ENCODE data around the gene BCAS2. TPM values are rescaled to one million over a fixed set of nuclear protein-coding genes. Genes with fewer than 3 reads are reported as not detected.

Gene BCAS2
- total RNA-seq, result 55.6 TPM

DNA sequence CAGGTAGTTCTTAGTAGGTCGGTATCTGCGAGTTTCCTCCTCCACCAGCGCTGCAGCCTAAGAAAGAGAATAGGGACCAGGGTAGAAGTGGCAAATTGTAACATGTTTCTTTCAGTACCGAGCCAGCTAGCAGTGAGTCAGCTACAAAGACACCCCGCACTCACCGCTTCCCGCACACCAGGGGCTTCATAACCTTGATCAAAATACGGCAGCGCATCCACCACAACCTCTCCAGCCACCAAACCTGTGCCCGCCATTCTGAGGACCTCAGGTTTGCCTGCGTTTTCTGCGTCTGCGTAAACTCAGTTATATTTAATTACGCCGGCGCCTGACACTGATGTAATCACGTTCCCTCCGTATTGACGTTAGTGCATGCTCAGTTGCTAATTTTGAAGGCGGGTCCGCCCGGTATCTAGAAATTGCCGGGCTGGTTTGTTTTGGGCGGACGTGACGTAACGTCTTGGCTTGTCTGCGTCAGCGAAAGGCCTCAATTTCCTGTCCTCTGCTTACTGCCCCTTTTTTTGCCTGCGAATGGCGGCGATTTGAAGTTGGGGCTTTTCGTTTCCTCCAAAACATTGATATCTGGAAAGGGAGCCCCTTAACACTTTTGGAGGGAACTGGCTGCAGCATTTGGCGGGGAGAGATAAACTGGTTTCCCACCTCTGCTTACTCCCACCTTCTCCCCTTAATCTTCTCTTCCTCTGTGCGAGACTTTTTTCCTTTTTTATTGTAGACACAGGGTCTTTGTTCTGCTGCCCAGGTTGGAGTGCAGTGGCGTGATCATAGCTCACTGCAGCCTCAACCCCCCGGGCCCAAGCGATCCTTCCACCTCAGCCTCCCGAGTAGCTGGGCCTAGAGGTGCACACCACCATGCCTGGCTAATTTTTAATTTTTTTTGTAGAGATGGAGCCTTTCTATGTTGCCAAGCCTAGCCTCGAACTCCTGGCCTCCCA, at the start of gene BCAS2:
Gene BCAS2 (minus strand): TSS at position 281 of the 953 bp plus-strand sequence. CDS start 24 bp downstream, at position 257.

Other genes starting within 250 kb of the BCAS2 start
- gene TRIM33, start 70.4 kb downstream of the BCAS2 start, total RNA-seq, result 74.3 TPM
- gene DENND2C, start 88.4 kb upstream of the BCAS2 start, total RNA-seq, result 2.5 TPM
- gene AMPD1, start 113.9 kb upstream of the BCAS2 start, total RNA-seq, result not detected
- 81.0 TPM for gene NRAS, start 135.2 kb upstream of the BCAS2 start, total RNA-seq
- gene CSDE1, start 176.4 kb upstream of the BCAS2 start, total RNA-seq, result 522 TPM
- 124 TPM for gene SIKE1, start 199.1 kb upstream of the BCAS2 start, total RNA-seq

All from diencephalon (tissue), 1 donor.